ENCODE measurements around the gene WDR5.

Gene WDR5

GRCh38 chr9:134174526-134175290, 38.8 kb downstream of the WDR5 start:
- no peak for DNase-seq (ENCODE audit: low read depth)

DNA sequence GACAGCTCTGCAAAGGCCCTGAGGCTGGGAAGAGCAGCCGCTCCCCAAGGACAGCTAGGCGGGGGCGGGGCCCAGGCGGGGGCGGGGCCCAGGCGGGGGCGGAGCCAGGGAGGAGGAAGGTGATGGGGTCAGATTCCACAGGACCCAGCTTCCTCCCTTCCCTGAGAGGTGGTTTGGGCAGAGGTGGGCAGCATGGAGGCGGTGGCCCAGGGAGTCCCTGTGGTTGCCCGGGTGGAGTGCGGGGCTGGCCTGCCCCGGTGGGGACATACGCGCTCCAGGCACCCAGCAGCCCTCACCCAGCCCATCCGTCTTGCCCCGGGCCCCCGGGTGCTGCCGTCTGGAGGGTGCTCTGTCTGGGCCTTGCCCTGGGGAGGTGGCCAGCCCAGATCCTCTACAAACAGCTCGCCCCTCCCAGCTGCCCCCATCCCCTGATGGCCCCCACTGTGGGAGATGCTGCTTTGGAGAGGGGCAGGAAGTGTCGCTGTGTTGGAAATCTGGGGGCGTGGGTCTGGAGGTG, 39.5 kb downstream of the WDR5 start:
- DNase-seq (ENCODE audit: low read depth), result no peak

- DNase-seq (ENCODE audit: low read depth), result no peak
Observed at GRCh38 chr9:134175808-134176598, 40.1 kb downstream of the WDR5 start.

GRCh38 chr9:134176599-134176968, 40.7 kb downstream of the WDR5 start:
- no peak for DNase-seq (ENCODE audit: low read depth)

GRCh38 chr9:134177186-134177585, 41.3 kb downstream of the WDR5 start:
- no peak for DNase-seq (ENCODE audit: low read depth)

- DNase-seq (ENCODE audit: low read depth), result no peak
Observed at GRCh38 chr9:134177624-134178393, 41.9 kb downstream of the WDR5 start.

DNA sequence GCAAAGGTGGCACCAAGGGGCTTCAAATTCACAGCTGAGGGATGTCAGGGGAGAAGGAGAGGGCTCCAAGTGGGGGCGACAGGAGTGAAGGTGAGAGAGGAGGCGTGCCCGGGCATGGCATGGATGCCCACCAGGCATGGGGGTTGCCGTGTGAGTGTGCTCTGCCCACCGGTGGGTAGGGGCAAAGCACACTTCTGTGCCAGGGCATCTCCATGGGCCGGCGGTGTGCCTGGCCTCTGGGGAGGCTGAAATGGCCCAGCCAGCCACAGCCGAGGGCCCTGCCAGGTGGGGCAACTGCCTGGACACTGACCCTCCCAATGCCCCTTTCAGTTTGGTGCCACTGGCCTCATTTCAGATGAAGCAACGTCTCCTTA, 42.5 kb downstream of the WDR5 start:
- DNase-seq (ENCODE audit: low read depth), result no peak

DNA sequence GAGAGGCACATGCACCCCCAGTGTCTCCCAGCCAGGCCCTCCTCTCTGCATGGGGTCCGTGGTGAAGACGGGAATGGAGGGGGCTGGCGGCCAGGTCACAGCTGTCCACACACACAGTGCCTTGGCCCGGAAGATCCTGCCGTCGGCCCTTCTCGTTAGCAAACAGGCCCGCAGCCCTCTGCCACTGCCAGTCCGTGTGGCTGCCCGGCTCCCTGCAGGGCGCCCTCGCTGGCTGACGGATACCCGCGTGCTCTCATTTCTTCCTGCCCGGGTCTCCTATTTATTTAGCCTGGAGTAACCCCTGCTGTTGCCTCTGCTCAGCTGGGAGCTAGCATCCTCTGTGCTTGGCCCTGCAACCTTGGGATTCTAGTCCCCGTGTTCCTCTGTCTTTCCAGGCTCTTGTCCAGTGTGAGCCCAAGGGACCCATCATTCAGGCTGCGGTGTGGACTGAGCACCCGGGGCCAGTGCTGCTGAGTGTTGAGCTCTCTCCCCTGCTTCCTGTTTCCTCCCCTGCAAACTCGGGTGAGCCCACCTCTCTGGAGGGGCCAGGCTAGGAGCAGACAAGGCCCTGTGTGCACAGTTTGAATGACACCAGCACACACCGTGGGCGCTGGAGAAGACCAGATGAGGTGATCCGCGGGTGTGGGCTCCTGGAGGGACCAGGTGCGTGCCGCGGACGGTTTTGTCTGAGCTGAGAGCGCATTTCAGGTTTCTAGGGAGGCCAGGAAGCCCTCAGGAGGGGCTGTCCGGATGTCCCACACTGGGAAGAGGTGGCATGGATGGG, 43.1 kb downstream of the WDR5 start:
- no peak for DNase-seq (ENCODE audit: low read depth)

DNA sequence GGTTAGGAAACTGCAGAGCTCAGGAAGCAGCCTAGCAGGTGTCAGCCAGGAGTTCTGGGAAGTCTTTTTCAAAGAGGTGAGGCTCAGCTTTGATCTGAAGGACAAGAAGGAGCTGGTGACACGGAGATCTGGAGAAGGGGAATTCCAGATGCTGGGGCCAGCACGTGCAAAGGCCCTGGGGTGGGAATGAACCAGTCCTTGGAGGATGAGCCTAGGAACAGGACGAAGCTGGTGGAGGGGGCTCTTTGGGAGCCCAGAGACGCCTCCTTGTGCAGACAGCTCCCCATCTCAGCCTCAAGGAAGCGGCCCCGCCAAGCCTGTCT, 43.7 kb downstream of the WDR5 start:
- DNase-seq (ENCODE audit: low read depth), result no peak

GRCh38 chr9:134179918-134180785, 44.3 kb downstream of the WDR5 start:
- no peak for DNase-seq (ENCODE audit: low read depth)

- no peak for DNase-seq (ENCODE audit: low read depth)
Observed at GRCh38 chr9:134180786-134181647, 45.1 kb downstream of the WDR5 start.

GRCh38 chr9:134181648-134182034, 45.8 kb downstream of the WDR5 start:
- no peak for DNase-seq (ENCODE audit: low read depth)

GRCh38 chr9:134182554-134183085, 46.7 kb downstream of the WDR5 start:
- no peak for DNase-seq (ENCODE audit: low read depth)

- no peak for DNase-seq (ENCODE audit: low read depth)
Observed at GRCh38 chr9:134185536-134186011, 49.7 kb downstream of the WDR5 start.

- no peak for DNase-seq (ENCODE audit: low read depth)
Observed at GRCh38 chr9:134186471-134187109, 50.7 kb downstream of the WDR5 start.

- no peak for DNase-seq (ENCODE audit: low read depth)
Observed at GRCh38 chr9:134187110-134187531, 51.2 kb downstream of the WDR5 start.

- DNase-seq (ENCODE audit: low read depth), result no peak
Observed at GRCh38 chr9:134187891-134188385, 52.1 kb downstream of the WDR5 start.

GRCh38 chr9:134188386-134189144, 52.7 kb downstream of the WDR5 start:
- DNase-seq (ENCODE audit: low read depth), result no peak
